ENCODE results near the gene VSTM2B.

DNA sequence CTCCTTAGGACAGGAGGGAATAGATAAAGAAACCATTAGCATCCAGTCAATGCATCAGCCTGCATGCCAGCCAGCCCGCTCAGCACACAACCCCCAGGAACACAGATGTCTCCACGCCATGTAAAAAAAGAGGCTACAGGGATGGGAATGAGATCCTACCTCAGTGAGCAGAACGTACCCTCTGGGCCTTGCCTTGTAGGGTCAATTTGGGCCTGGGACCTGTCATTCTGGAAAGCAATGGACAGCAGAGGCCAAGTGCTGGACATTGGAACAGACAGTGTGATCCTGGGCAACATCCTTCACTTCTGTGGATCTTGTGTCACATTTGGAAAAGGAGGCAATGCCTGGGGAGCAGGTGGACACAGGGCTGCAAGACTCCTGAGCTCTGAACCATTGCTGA lies 26.0 kb downstream of the VSTM2B start:
- TF ChIP-seq EZH2phosphoT487 (IDR thresholded peaks at IDR 0.05; ENCODE audit: low read length): no peak
- TF ChIP-seq, protein P1, sequence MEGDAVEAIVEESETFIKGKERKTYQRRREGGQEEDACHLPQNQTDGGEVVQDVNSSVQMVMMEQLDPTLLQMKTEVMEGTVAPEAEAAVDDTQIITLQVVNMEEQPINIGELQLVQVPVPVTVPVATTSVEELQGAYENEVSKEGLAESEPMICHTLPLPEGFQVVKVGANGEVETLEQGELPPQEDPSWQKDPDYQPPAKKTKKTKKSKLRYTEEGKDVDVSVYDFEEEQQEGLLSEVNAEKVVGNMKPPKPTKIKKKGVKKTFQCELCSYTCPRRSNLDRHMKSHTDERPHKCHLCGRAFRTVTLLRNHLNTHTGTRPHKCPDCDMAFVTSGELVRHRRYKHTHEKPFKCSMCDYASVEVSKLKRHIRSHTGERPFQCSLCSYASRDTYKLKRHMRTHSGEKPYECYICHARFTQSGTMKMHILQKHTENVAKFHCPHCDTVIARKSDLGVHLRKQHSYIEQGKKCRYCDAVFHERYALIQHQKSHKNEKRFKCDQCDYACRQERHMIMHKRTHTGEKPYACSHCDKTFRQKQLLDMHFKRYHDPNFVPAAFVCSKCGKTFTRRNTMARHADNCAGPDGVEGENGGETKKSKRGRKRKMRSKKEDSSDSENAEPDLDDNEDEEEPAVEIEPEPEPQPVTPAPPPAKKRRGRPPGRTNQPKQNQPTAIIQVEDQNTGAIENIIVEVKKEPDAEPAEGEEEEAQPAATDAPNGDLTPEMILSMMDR (IDR thresholded peaks at IDR 0.05; ENCODE audit: low read length): no peak
